T follicular helper cell (primary cell): ENCODE data around the gene COLEC11.
"Not testable (repeated sequence)": the region's sequence is repeated elsewhere in the genome, so short reads cannot be mapped to it uniquely, and the experiment has no call there.

Experiments
- DNase-seq: peaks from one replicate; pipeline ENCODE4 v3.0.0-alpha.2; 2020; ENCODE audit warnings: low read depth

The COLEC11 gene

GRCh38 chr2:3654531-3655225 lies 59.8 kb downstream of the COLEC11 start:
- DNase-seq: no peak

GRCh38 chr2:3655871-3656761 lies 61.2 kb downstream of the COLEC11 start:
- no peak for DNase-seq

GRCh38 chr2:3656762-3657721 lies 62.1 kb downstream of the COLEC11 start:
- no peak for DNase-seq

GRCh38 chr2:3657881-3658280 lies 63.0 kb downstream of the COLEC11 start, which contains the start of gene ALLC:
ALLC (plus strand) TSS chr2:3658200; CDS start chr2:3671158, 12,958 bp downstream.
- no peak for DNase-seq

- no peak for DNase-seq
Observed at GRCh38 chr2:3659447-3660432, 64.8 kb downstream of the COLEC11 start.

- DNase-seq: not testable (repeated sequence)
Observed at GRCh38 chr2:3660640-3661039, 65.7 kb downstream of the COLEC11 start.

GRCh38 chr2:3661149-3661660 lies 66.3 kb downstream of the COLEC11 start:
- no peak for DNase-seq

GRCh38 chr2:3662239-3662638 lies 67.3 kb downstream of the COLEC11 start:
- DNase-seq: no peak

GRCh38 chr2:3664118-3664517 lies 69.2 kb downstream of the COLEC11 start:
- DNase-seq: no peak

- DNase-seq: no peak
Observed at GRCh38 chr2:3664925-3665324, 70.0 kb downstream of the COLEC11 start.

- DNase-seq: no peak
Observed at GRCh38 chr2:3665886-3666612, 71.1 kb downstream of the COLEC11 start.

GRCh38 chr2:3666613-3666975 lies 71.7 kb downstream of the COLEC11 start:
- DNase-seq: no peak

- no peak for DNase-seq
Observed at GRCh38 chr2:3667151-3667631, 72.3 kb downstream of the COLEC11 start.

- DNase-seq: no peak
Observed at GRCh38 chr2:3669656-3670055, 74.7 kb downstream of the COLEC11 start.

- no peak for DNase-seq
Observed at GRCh38 chr2:3670376-3670775, 75.5 kb downstream of the COLEC11 start.

- no peak for DNase-seq
Observed at GRCh38 chr2:3670941-3671340, 76.0 kb downstream of the COLEC11 start.

GRCh38 chr2:3672861-3673678 lies 78.2 kb downstream of the COLEC11 start:
- DNase-seq: no peak

GRCh38 chr2:3674066-3674845 lies 79.3 kb downstream of the COLEC11 start:
- no peak for DNase-seq
